IPS-18a (cell line): ENCODE results near the gene ARHGEF37.
"Not testable (repeated sequence)": the region's sequence is repeated elsewhere in the genome, so short reads cannot be mapped to it uniquely, and the experiment has no call there.

Experiments
- H3K27ac ChIP-seq: one replicate; pipeline ENCODE4 v1.5.1; 2013; ENCODE audit warnings: low read length
- H3K27me3 ChIP-seq: one replicate; pipeline ENCODE4 v1.6.1; 2013; ENCODE audit warnings: mild to moderate bottlenecking, low read length; ENCODE audit not compliant: control insufficient read depth, insufficient read depth
- H3K36me3 ChIP-seq: one replicate; pipeline ENCODE4 v1.6.1; 2013; ENCODE audit warnings: low read depth, low read length; ENCODE audit not compliant: control insufficient read depth
- H3K4me1 ChIP-seq: one replicate; pipeline ENCODE4 v1.6.1; 2013; ENCODE audit warnings: low read depth, low read length; ENCODE audit not compliant: control insufficient read depth
- H3K4me3 ChIP-seq: one replicate; pipeline ENCODE4 v1.5.1; 2013; ENCODE audit warnings: low read length
- H3K9ac ChIP-seq: one replicate; pipeline ENCODE4 v1.6.1; 2013; ENCODE audit warnings: mild to moderate bottlenecking, low read length, moderate library complexity
- H3K9me3 ChIP-seq: one replicate; pipeline ENCODE4 v1.6.1; 2013; ENCODE audit warnings: low read depth, low read length; ENCODE audit not compliant: control insufficient read depth

ARHGEF37 gene, protein sequence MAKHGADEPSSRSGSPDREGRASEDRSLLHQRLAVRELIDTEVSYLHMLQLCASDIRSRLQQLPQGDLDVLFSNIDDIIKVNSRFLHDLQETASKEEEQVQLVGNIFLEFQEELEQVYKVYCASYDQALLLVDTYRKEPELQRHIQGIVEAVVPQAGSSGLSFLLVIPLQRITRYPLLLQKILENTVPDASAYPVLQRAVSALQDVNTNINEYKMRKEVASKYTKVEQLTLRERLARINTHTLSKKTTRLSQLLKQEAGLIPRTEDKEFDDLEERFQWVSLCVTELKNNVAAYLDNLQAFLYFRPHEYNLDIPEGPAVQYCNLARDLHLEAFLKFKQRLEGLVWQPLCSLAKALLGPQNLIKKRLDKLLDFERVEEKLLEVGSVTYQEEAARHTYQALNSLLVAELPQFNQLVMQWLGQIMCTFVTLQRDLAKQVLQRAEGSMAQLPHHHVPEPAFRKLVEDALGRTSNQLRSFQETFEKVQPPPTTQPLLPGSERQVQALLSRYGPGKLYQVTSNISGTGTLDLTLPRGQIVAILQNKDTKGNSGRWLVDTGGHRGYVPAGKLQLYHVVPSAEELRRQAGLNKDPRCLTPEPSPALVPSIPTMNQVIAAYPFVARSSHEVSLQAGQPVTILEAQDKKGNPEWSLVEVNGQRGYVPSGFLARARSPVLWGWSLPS

DNA sequence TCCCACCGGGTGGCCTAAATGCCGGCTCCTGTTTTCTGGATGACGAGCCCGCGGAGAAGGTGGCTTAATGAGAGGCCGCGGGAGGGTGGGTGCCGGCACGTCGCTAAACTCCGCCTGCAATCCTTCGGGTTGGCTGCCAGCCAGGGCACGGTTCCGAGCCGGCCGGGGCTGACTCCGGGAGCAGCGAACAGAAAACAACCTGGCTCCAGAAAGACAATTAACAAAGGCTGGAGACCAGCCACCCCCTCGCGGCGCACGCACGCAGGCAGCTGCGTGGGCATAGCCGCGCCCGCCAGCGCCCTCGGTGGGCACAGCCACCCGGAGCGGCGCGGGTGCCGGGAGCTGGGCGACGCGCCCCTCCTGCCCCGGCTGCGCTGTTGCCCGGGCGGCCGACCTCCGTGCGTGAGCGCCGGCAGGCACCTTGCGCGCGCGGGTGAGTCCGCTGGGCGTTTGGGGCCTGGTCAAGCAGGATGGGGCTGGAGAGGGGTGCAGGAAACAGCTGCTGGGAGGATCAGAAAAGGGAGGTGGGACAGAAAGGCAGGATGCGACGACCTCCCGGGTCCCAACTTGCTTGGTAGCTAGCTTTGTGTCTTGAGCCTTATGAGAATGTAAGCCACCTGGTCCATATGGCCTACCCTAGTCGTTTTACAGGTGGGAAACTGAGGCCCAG, at the start of gene ARHGEF37:
Gene ARHGEF37 (plus strand): TSS at position 307 of the 670 bp plus-strand sequence. CDS start 16,272 bp downstream, outside the sequence.
- Histone ChIP-seq H3K9me3 (no peaks in the 10 kb centered on the region), H3K4me3 (peak within 1 kb of the TSS; percentile 61), H3K4me1 (peaks cover 14% of the 10 kb centered on the region), H3K36me3 (no peaks in the 10 kb centered on the region), H3K27ac (no peak within 1 kb of the TSS), H3K27me3 (peaks cover 26% of the 10 kb centered on the region), H3K9ac (no peak within 1 kb of the TSS)

DNA sequence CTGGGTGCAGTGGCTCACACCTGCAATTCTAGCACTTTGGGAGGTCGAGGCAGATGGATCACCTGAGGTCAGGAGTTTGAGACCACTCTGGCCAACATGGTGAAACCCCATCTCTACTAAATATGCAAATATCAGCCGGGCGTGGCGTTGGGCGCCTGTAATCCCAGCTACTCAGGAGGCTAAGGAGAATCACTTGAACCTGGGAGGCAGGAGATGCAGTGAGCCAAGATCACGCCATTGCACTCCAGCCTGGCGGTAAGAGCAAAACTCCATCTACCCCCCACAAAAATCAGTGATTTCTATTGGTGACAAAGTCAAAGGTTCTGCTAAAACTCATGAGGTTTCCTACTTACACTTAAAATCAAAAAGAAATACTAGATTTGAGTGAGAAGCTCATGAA, 48.9 kb upstream of the ARHGEF37 start:
- Histone ChIP-seq H3K4me1 (peaks cover 4% of the 10 kb centered on the region), H3K9ac (no peak overlapping the region), H3K27me3 (no peaks in the 10 kb centered on the region), H3K4me3 (no peak overlapping the region), H3K9me3 (no peaks in the 10 kb centered on the region), H3K27ac (no peak overlapping the region), H3K36me3 (peaks cover 12% of the 10 kb centered on the region)

DNA sequence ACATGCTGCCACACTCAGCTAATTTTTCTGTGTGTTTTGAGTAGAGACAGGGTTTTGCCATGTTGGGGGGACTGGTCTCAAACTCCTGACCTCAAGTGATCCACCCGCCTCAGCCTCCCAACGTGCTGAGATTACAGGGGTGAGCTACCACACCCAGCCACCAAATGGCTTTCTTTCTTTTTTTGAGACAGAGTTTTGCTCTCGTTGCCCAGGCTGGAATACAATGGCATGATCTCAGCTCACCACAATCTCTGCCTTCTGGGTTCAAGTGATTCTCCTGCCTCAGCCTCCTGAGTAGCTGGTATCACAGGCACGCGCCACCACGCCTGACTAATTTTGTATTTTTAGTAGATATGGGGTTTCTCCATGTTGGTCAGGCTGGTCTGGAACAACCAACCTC, 45.5 kb upstream of the ARHGEF37 start:
- Histone ChIP-seq H3K9ac (peak overlapping the region; percentile 5), H3K36me3 (peaks cover 20% of the 10 kb centered on the region)
- H3K4me1 ChIP-seq, H3K27ac ChIP-seq, H3K27me3 ChIP-seq, H3K9me3 ChIP-seq, H3K4me3 ChIP-seq: not testable (repeated sequence)

DNA sequence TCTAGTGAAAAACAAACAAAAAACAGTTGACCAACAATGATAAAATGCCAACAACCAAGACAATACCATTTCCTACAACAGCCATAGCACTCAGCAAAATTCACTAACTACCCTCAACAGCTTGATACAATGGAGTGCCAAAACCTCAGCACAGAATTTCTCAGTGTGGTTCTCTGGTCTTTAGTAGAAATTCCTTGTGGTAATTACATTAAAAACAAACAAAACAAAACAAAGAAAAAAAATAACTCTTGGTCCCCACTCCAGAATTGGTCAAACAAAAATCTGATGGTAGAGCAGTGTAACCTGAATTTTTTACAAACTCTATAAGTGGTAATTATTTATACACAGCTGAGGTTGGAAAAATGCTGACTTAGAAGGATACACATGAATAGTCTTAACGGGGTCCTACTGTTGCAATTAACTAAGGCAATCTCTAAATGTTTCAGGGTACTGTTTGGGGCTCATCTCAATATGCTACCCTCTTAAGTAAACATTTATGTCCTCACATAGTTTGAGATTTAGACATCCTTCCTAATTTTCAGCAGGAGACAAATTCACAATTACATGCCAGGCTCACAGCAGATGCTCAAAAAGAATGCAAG, 43.8 kb upstream of the ARHGEF37 start:
- Histone ChIP-seq H3K4me1 (no peaks in the 10 kb centered on the region), H3K4me3 (no peak overlapping the region), H3K9me3 (no peaks in the 10 kb centered on the region), H3K36me3 (peaks cover 20% of the 10 kb centered on the region), H3K27me3 (no peaks in the 10 kb centered on the region), H3K27ac (no peak overlapping the region), H3K9ac (no peak overlapping the region)

DNA sequence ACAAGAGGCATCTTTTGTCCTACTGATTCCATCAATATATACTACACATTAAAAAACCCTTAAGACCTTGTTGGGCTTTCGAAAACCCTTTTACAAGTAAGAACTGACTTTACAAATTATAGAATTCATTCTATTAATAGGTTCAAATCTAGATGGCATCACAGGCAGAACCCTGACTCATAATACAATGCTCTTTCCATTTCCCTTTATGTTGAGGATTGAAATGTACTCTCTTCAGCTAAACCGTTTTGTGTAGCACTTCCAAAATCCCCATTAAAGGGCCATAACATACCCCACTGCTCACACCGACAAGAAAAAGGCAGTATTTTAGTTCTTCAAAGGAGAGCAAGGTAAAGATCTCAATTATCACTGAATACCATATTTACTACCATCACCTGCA, 41.2 kb upstream of the ARHGEF37 start:
- Histone ChIP-seq H3K4me3 (no peak overlapping the region), H3K27ac (no peak overlapping the region)

DNA sequence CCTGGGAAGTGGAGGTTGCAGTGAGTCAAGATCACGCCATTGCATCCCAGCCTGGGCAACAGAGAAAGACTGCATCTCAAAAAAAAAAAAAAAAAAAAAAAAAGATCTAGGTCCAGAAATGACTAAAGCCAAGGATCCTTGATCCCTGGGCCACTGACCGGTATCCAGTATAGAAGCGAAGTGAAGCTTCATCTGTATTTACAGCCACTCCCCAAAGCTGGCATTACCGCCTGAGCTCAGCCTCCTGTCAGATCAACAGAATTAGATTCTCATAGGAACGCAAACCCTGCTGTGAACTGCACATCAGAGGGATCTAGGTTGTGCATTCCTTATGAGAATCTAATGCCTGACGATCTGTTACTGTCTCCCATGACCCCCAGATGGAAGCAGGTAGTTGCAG, 39.4 kb upstream of the ARHGEF37 start:
- H3K4me1 ChIP-seq: peaks cover 3% of the 10 kb centered on the region
- peaks cover 48% of the 10 kb centered on the region for H3K36me3 ChIP-seq

More for the DNA sequence above, 41.2 kb upstream of the ARHGEF37 start:
- no peaks in the 10 kb centered on the region for H3K9me3 ChIP-seq
- H3K27me3 ChIP-seq: no peaks in the 10 kb centered on the region
- no peak overlapping the region for H3K9ac ChIP-seq
- no peaks in the 10 kb centered on the region for H3K4me1 ChIP-seq
- peaks cover 38% of the 10 kb centered on the region for H3K36me3 ChIP-seq

DNA sequence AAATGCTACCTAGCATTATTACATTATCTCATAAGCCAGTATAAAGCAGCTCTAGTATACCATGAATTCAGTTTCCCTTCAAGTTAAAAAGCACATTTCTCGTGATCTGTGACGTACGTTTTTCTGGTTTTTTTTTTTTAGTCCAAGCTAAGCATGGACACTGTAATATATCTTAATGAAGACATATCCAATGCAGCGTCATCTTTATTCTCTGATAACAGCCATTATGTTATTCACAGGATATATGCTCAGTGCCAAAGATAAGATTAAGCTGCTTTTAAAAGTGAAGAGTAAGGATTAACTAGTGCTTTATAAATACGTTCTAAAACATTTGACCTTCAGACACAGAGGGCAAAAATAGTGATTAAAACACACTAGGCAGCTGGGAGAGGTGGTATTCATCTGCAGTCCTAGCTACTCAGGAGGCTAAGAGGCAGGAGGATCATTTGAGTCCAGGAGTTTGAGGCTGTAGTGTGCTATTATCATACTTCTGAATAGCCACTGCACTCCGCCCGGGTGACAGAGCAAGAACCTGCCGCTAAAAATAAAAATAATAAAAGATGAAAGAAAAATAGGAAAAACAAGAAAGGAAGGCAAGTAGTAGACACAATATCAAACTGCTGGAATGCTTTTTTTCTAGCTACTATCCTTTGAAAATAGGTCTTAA, 37.8 kb upstream of the ARHGEF37 start:
- Histone ChIP-seq H3K27ac (no peak overlapping the region), H3K4me3 (no peak overlapping the region), H3K9ac (no peak overlapping the region), H3K27me3 (no peaks in the 10 kb centered on the region), H3K36me3 (peaks cover 57% of the 10 kb centered on the region), H3K4me1 (peaks cover 9% of the 10 kb centered on the region), H3K9me3 (no peaks in the 10 kb centered on the region)

More for the DNA sequence above, 39.4 kb upstream of the ARHGEF37 start:
- Histone ChIP-seq H3K9me3 (no peaks in the 10 kb centered on the region), H3K27ac (no peak overlapping the region), H3K9ac (no peak overlapping the region), H3K27me3 (no peaks in the 10 kb centered on the region), H3K4me3 (no peak overlapping the region)

DNA sequence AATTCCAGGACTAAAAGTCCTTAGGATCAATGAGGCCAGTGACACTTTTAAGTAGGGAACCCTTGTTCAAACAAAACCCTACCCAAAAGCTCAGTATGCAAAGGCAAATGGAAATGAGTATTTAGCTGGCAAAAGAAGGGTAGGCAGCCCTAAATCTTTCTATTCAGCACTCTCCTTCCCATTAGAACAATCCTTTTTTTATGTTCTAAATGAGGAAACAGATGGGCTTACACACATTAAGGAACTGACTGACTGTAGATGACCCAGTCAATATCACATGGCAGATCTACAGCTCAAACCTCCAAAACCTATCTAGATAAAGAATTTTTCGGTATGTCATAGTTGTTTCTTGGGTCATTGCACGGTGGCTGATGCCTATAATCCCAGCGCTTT, 37.3 kb upstream of the ARHGEF37 start:
- no peak overlapping the region for H3K4me3 ChIP-seq
- H3K9ac ChIP-seq: no peak overlapping the region
- H3K27me3 ChIP-seq: no peaks in the 10 kb centered on the region
- H3K27ac ChIP-seq: no peak overlapping the region
- peaks cover 12% of the 10 kb centered on the region for H3K4me1 ChIP-seq
- H3K36me3 ChIP-seq: peaks cover 58% of the 10 kb centered on the region
- no peaks in the 10 kb centered on the region for H3K9me3 ChIP-seq

DNA sequence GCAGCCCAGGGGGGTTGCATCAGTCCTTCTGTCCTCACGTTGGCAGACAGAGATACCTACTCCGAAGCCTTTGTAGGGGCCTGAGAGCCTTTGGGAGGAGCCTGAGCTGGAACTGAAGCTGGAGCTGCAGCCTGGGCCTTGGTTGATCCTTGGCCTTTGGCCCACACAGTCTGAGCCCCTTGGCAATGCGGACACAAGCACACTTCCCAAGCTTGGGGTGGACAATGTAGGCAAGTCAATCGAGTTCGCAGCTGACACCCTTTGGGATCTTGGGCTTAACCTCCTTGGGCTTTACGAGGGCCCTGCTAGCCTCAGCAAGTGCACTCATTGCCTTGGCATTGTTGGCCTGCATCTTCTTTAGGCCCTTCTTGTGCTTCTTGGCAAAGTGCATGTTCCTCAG, 36.0 kb upstream of the ARHGEF37 start:
- Histone ChIP-seq H3K9ac (no peak overlapping the region), H3K4me3 (no peak overlapping the region), H3K27me3 (no peaks in the 10 kb centered on the region), H3K36me3 (peaks cover 60% of the 10 kb centered on the region), H3K4me1 (peaks cover 14% of the 10 kb centered on the region), H3K9me3 (no peaks in the 10 kb centered on the region), H3K27ac (no peak overlapping the region)

DNA sequence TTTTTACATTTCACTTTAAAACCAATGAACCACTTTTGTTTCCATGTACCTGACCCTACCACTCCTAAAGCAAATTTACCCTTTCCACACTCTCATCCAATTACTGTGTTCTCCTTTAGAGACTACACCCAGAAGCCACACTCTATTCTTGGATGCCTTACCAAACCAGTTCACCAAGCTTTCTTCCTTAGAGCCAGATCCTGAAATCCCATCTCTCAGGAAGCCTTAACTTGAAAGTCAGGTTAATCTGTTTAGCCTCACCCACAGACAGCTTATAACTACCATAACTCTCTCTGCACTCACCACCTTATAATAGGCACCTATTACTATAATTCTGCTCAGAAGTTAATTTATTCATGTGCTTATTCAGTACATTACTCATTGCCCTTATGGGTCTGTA, 34.3 kb upstream of the ARHGEF37 start:
- peaks cover 14% of the 10 kb centered on the region for H3K4me1 ChIP-seq
- H3K27ac ChIP-seq: no peak overlapping the region
- no peaks in the 10 kb centered on the region for H3K9me3 ChIP-seq
- H3K27me3 ChIP-seq: no peaks in the 10 kb centered on the region
- peak overlapping the region; percentile 15 for H3K4me3 ChIP-seq
- H3K9ac ChIP-seq: no peak overlapping the region
- peaks cover 60% of the 10 kb centered on the region for H3K36me3 ChIP-seq
